ENCODE measurements around the gene OR4X1.
"Not testable (repeated sequence)": the region's sequence is repeated elsewhere in the genome, so short reads cannot be mapped to it uniquely, and the experiment has no call there.

OR4X1 gene, protein sequence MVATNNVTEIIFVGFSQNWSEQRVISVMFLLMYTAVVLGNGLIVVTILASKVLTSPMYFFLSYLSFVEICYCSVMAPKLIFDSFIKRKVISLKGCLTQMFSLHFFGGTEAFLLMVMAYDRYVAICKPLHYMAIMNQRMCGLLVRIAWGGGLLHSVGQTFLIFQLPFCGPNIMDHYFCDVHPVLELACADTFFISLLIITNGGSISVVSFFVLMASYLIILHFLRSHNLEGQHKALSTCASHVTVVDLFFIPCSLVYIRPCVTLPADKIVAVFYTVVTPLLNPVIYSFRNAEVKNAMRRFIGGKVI

DNA sequence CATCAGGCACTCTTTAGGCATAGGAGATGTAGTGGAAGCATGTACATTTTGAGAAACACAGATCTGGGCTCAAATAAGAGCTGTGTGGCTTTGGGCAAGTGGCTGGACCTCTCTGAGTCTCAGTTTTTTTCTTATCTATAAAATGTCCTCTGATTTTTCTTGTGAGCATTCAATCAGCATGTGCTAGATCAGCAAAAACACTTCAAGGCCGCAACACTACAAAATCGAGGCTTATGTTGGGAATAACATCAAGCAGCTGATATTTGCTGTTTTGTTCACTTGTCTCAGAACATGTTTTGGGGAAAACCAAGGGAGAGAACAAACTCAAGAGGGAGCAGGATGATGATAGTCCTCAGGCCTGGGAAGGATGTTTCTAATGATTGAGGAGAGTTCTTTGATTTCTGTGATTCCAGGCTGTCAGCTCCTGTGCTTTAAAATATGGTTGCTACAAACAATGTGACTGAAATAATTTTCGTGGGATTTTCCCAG lies at the start of gene OR4X1:
Gene OR4X1 (plus strand): TSS at position 439 of the 489 bp plus-strand sequence. CDS start 0 bp downstream, at position 439.
- Histone ChIP-seq H3K4me3 (ENCODE audit: insufficient read length, low read depth) (no peak within 1 kb of the TSS), H3K4me1 (ENCODE audit: insufficient read depth, insufficient read length) (no peaks in the 10 kb centered on the region), H3K9me3 (ENCODE audit: insufficient read depth, low read length) (no peaks in the 10 kb centered on the region), H3K27me3 (ENCODE audit: insufficient read depth, insufficient read length) (peaks cover 63% of the 10 kb centered on the region), H3K36me3 (ENCODE audit: insufficient read depth, insufficient read length, low read length) (no peaks in the 10 kb centered on the region), H3K9ac (ENCODE audit: insufficient read length, low read depth) (no peak within 1 kb of the TSS)
- DNase-seq (ENCODE audit: low read depth, low spot score) = no peak
- TF ChIP-seq SUZ12 (IDR thresholded peaks at IDR 0.05; ENCODE audit: extremely low read depth, insufficient read depth, insufficient read length) (no peak), YY1 (IDR thresholded peaks at IDR 0.05; ENCODE audit: insufficient read depth, insufficient read length) (no peak), ZNF274 (IDR thresholded peaks at IDR 0.05; ENCODE audit: low read depth, low read length) (no peak)

DNA sequence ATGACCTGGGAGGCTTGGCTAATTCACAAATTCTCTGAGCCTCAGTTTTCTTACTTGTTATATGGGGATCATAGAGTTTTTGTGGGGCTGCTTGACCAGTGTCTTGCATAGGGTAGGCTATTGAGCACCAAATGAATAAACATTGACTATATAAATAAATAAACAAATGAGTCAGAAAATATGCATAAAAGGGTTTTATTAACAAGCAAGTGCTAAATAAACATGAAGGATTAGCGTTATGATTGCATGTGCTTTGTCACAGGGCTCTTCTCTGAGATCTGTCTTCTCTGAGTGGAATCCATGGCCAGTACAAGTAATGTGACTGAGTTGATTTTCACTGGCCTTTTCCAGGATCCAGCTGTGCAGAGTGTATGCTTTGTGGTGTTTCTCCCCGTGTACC lies 47.2 kb upstream of the OR4X1 start, which contains the start of gene OR4B1:
Gene OR4B1 (plus strand): TSS at position 301 of the 400 bp plus-strand sequence. CDS start 0 bp downstream, at position 301.
- TF ChIP-seq SUZ12 (IDR thresholded peaks at IDR 0.05; ENCODE audit: extremely low read depth, insufficient read depth, insufficient read length) = no peak
- no peak for TF ChIP-seq ZNF274 (IDR thresholded peaks at IDR 0.05; ENCODE audit: low read depth, low read length)
- TF ChIP-seq YY1 (IDR thresholded peaks at IDR 0.05; ENCODE audit: insufficient read depth, insufficient read length) = no peak
- no peaks in the 10 kb centered on the region for H3K9me3 ChIP-seq (ENCODE audit: insufficient read depth, low read length)

DNA sequence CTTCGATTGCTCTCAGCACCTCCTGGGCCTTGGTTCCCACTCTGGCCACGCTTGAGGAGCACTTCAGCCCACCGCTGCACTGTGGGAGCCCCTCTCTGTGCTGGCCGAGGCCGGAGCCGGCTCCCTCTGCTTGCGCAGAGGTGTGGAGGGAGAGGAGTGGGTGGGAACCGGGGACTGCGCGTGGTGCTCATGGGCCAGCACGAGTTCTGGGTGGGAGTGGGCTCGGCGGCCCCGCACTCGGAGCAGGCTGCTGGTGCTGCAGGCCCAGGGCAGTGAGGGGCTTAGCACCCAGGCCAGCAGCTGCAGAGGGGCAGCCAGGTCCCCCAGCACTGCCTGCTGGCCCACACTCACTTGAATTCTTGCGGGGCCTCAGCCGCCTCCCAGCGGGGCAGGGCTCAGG lies 34.9 kb upstream of the OR4X1 start:
- no peak overlapping the region for H3K9ac ChIP-seq (ENCODE audit: insufficient read length, low read depth)
- H3K27me3 ChIP-seq (ENCODE audit: insufficient read depth, insufficient read length) = no peaks in the 10 kb centered on the region
- H3K4me3 ChIP-seq (ENCODE audit: insufficient read length, low read depth) = no peak overlapping the region
- peaks cover 11% of the 10 kb centered on the region; the same call in 1 of the 2 replicates for H3K9me3 ChIP-seq (ENCODE audit: insufficient read depth, low read length)
- no peaks in the 10 kb centered on the region for H3K4me1 ChIP-seq (ENCODE audit: insufficient read depth, insufficient read length)
- DNase-seq (ENCODE audit: low read depth, low spot score) = no peak
- TF ChIP-seq SUZ12 (IDR thresholded peaks at IDR 0.05; ENCODE audit: extremely low read depth, insufficient read depth, insufficient read length) (no peak), ZNF274 (IDR thresholded peaks at IDR 0.05; ENCODE audit: low read depth, low read length) (no peak), YY1 (IDR thresholded peaks at IDR 0.05; ENCODE audit: insufficient read depth, insufficient read length) (no peak)
- no peaks in the 10 kb centered on the region for H3K36me3 ChIP-seq (ENCODE audit: insufficient read depth, insufficient read length, low read length)

More for the DNA sequence above, 47.2 kb upstream of the OR4X1 start, which contains the start of gene OR4B1:
- Histone ChIP-seq H3K9ac (ENCODE audit: insufficient read length, low read depth) (no peak within 1 kb of the TSS), H3K4me3 (ENCODE audit: insufficient read length, low read depth) (no peak within 1 kb of the TSS), H3K36me3 (ENCODE audit: insufficient read depth, insufficient read length, low read length) (no peaks in the 10 kb centered on the region), H3K4me1 (ENCODE audit: insufficient read depth, insufficient read length) (no peaks in the 10 kb centered on the region), H3K27me3 (ENCODE audit: insufficient read depth, insufficient read length) (no peaks in the 10 kb centered on the region)
- DNase-seq (ENCODE audit: low read depth, low spot score) = no peak

DNA sequence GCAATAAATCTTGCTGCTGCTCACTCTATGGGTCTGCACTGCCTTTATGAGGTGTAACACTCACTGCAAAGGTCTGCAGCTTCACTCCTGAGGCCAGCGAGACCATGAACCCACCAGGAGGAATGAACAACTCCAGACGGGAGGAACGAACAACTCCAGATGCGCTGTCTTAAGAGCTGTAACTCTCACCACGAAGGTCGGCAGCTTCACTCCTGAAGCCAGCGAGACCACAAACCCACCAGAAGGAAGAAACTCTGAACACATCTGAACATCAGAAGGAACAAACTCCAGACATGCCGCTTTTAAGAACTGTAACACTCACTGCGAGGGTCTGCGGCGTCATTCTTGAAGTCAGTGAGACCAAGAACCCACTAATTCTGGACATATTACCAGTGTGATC lies 33.6 kb upstream of the OR4X1 start:
- not testable (repeated sequence) for H3K4me3 ChIP-seq (ENCODE audit: insufficient read length, low read depth); H3K9ac ChIP-seq (ENCODE audit: insufficient read length, low read depth); DNase-seq (ENCODE audit: low read depth, low spot score); H3K27me3 ChIP-seq (ENCODE audit: insufficient read depth, insufficient read length); H3K4me1 ChIP-seq (ENCODE audit: insufficient read depth, insufficient read length); H3K36me3 ChIP-seq (ENCODE audit: insufficient read depth, insufficient read length, low read length)
- H3K9me3 ChIP-seq (ENCODE audit: insufficient read depth, low read length) = peaks cover 11% of the 10 kb centered on the region; the same call in 1 of the 2 replicates

DNA sequence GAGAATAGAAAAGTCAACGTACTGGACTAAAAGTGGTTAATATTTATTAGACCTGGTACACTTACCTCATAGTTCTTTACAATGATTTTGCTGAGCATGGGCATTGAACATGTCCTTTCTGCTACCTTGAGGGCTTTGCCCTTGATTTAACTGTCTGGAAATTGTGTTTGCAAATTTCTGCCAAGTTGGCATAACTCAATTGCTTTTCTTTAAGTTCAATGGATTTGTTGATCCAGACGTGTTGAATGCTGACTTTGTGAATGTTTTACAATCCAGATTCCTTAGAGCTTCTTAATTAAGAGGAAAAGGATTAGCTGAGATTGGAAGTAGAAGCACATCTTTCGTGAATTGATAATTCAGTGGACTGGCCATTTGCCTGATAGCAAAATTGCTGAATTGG lies 25.9 kb upstream of the OR4X1 start:
- H3K4me3 ChIP-seq (ENCODE audit: insufficient read length, low read depth) = no peak overlapping the region
- no peak overlapping the region for H3K9ac ChIP-seq (ENCODE audit: insufficient read length, low read depth)
- H3K9me3 ChIP-seq (ENCODE audit: insufficient read depth, low read length) = peaks cover 13% of the 10 kb centered on the region; the same call in 1 of the 2 replicates
- TF ChIP-seq SUZ12 (IDR thresholded peaks at IDR 0.05; ENCODE audit: extremely low read depth, insufficient read depth, insufficient read length) = no peak
- TF ChIP-seq YY1 (IDR thresholded peaks at IDR 0.05; ENCODE audit: insufficient read depth, insufficient read length) = no peak
- TF ChIP-seq ZNF274 (IDR thresholded peaks at IDR 0.05; ENCODE audit: low read depth, low read length) = no peak
- no peaks in the 10 kb centered on the region for H3K27me3 ChIP-seq (ENCODE audit: insufficient read depth, insufficient read length)
- no peaks in the 10 kb centered on the region for H3K4me1 ChIP-seq (ENCODE audit: insufficient read depth, insufficient read length)
- no peak for DNase-seq (ENCODE audit: low read depth, low spot score)
- no peaks in the 10 kb centered on the region for H3K36me3 ChIP-seq (ENCODE audit: insufficient read depth, insufficient read length, low read length)

DNA sequence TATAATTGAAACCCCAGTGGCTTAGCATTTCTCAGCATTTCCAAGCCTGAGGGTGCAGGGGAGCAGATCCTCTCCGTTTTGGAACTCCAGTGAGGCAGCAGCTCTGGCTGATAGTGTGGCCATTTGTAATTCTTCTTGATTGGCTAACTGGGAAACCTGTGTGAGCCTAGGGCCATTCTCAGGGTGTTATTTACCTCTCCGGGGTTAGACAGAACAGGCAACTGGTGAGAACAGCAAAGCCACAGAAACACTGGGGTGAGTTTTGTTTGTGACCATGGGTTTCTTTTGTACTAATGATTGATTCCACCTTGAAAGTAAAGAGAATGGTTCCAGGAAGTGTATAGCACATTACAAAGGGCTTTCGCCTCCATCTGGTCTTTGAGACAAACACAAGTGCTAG lies 21.2 kb upstream of the OR4X1 start:
- TF ChIP-seq SUZ12 (IDR thresholded peaks at IDR 0.05; ENCODE audit: extremely low read depth, insufficient read depth, insufficient read length) (no peak), ZNF274 (IDR thresholded peaks at IDR 0.05; ENCODE audit: low read depth, low read length) (no peak), YY1 (IDR thresholded peaks at IDR 0.05; ENCODE audit: insufficient read depth, insufficient read length) (no peak)
- no peak overlapping the region for H3K9ac ChIP-seq (ENCODE audit: insufficient read length, low read depth)

DNA sequence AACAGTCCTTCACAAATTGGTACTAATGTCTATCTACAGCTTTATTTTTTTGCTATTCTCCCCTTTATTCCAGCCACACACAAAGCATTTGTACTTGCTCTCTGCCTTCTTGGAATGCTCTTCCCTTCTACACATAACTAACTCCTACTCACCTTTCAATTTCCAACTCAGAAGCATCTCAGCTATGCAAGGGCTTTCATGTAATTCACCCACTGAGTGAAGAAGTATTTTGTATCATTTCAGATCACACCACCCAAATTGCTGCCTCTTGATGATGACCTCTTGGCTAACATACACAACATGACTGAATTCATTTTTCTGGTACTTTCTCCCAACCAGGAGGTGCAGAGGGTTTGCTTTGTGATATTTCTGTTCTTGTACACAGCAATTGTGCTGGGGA lies 18.9 kb upstream of the OR4X1 start, which contains the start of gene OR4X2:
Gene OR4X2 (plus strand): TSS at position 301 of the 400 bp plus-strand sequence. CDS start 0 bp downstream, at position 301.
- no peaks in the 10 kb centered on the region for H3K9me3 ChIP-seq (ENCODE audit: insufficient read depth, low read length)
- H3K9ac ChIP-seq (ENCODE audit: insufficient read length, low read depth) = no peak within 1 kb of the TSS
- TF ChIP-seq ZNF274 (IDR thresholded peaks at IDR 0.05; ENCODE audit: low read depth, low read length) (no peak), SUZ12 (IDR thresholded peaks at IDR 0.05; ENCODE audit: extremely low read depth, insufficient read depth, insufficient read length) (no peak), YY1 (IDR thresholded peaks at IDR 0.05; ENCODE audit: insufficient read depth, insufficient read length) (no peak)
- H3K4me3 ChIP-seq (ENCODE audit: insufficient read length, low read depth) = no peak within 1 kb of the TSS
- no peak for DNase-seq (ENCODE audit: low read depth, low spot score)
- no peaks in the 10 kb centered on the region for H3K36me3 ChIP-seq (ENCODE audit: insufficient read depth, insufficient read length, low read length)
- H3K4me1 ChIP-seq (ENCODE audit: insufficient read depth, insufficient read length) = no peaks in the 10 kb centered on the region
- H3K27me3 ChIP-seq (ENCODE audit: insufficient read depth, insufficient read length) = no peaks in the 10 kb centered on the region

More for the DNA sequence above, 21.2 kb upstream of the OR4X1 start:
- no peaks in the 10 kb centered on the region for H3K4me1 ChIP-seq (ENCODE audit: insufficient read depth, insufficient read length)
- DNase-seq (ENCODE audit: low read depth, low spot score) = no peak
- no peaks in the 10 kb centered on the region for H3K9me3 ChIP-seq (ENCODE audit: insufficient read depth, low read length)
- H3K36me3 ChIP-seq (ENCODE audit: insufficient read depth, insufficient read length, low read length) = no peaks in the 10 kb centered on the region
- no peak overlapping the region for H3K4me3 ChIP-seq (ENCODE audit: insufficient read length, low read depth)
- no peaks in the 10 kb centered on the region for H3K27me3 ChIP-seq (ENCODE audit: insufficient read depth, insufficient read length)

All from NT2/D1 (cell line).